ENCODE results near the gene SOCS3.

DNA sequence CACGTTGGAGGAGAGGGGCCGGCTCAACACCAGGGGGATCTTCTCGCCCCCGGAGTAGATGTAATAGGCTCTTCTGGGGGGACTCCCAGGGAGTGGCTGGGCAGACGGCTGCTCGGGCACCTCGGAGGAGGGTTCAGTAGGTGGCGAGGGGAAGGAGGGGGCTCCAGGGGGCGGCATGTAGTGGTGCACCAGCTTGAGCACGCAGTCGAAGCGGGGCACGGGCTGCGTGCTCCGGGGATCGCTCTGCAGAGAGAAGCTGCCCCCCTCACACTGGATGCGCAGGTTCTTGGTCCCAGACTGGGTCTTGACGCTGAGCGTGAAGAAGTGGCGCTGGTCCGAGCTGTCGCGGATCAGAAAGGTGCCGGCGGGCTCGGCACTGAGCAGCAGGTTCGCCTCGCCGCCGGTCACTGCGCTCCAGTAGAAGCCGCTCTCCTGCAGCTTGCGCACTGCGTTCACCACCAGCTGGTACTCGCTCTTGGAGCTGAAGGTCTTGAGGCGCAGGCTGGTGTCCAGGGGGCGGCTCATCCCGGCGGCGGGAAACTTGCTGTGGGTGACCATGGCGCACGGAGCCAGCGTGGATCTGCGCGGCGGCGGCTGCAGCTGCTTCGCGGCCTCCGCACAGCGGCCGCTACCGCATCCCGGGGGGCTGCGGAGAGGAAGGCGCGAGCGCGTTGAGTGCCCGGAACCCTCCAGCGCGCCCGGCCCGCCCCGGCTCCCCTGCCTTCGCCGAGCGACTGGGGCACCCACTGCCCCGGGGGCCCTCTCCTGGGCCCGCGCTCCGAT, 1.1 kb downstream of the SOCS3 start:
- TF ChIP-seq POLR2A (IDR thresholded peaks at IDR 0.05), result no peak
- TF ChIP-seq, protein P1, sequence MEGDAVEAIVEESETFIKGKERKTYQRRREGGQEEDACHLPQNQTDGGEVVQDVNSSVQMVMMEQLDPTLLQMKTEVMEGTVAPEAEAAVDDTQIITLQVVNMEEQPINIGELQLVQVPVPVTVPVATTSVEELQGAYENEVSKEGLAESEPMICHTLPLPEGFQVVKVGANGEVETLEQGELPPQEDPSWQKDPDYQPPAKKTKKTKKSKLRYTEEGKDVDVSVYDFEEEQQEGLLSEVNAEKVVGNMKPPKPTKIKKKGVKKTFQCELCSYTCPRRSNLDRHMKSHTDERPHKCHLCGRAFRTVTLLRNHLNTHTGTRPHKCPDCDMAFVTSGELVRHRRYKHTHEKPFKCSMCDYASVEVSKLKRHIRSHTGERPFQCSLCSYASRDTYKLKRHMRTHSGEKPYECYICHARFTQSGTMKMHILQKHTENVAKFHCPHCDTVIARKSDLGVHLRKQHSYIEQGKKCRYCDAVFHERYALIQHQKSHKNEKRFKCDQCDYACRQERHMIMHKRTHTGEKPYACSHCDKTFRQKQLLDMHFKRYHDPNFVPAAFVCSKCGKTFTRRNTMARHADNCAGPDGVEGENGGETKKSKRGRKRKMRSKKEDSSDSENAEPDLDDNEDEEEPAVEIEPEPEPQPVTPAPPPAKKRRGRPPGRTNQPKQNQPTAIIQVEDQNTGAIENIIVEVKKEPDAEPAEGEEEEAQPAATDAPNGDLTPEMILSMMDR (IDR thresholded peaks at IDR 0.05), result no peak
